ENCODE data around the gene SLC28A2. TPM values are rescaled to one million over a fixed set of nuclear protein-coding genes. Genes with fewer than 3 reads are reported as not detected.

SLC28A2 gene
- total and polyA plus RNA-seq, 2 donors (not counting 1 experiment from before 2014, with no cell fraction given), result not detected

DNA sequence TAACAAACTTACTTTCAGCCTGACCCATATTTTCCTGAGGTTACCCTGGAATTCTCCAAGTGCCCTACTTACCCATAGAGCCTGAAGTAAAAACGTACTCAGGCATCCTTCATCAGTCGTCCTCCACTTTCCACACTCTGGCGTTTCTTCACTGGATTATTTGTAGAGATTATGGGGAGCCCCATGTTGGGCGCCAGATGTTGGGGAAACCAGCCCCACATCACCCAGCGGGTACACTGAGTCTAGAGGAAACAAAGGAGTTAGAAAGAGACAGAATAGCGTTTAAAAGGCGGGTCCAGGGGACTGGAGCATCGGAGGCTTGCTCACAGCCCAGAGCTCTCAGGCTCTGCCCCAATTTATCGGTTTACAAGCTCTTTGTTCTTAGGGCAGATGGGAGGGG is 9.7 kb upstream of the SLC28A2 start:
- peaks cover 33% of the 10 kb centered on the region for H3K9me3 Mint-ChIP-seq (ENCODE audit: insufficient read depth)
- Histone ChIP-seq H3K4me2 (replicated peaks; ENCODE audit: low read depth, low read length, poor library complexity, severe bottlenecking) (no peak overlapping the region), H3K36me3 (replicated peaks in 1 of 2; ENCODE audit: control extremely low read depth in 1 of 2, control insufficient read depth in 1 of 2, extremely low read depth in 1 of 2, insufficient read depth in 2 of 2, low read length in 1 of 2) (no peaks in the 10 kb centered on the region), H3K79me2 (ENCODE audit: control insufficient read depth, insufficient read depth, low read length) (no peaks in the 10 kb centered on the region), H2AFZ (ENCODE audit: insufficient read depth, low read depth, low read length, poor library complexity, severe bottlenecking) (no peak overlapping the region), H3K4me3 (ENCODE audit: control extremely low read depth in 1 of 5, extremely low read depth in 1 of 5, insufficient read depth in 1 of 5, low read depth in 2 of 5, low read length in 4 of 5) (no peak overlapping the region), H4K20me1 (ENCODE audit: control insufficient read depth, insufficient read depth, low read length, poor library complexity, severe bottlenecking) (no peaks in the 10 kb centered on the region), H3K27me3 (replicated peaks in 1 of 4; ENCODE audit: control extremely low read depth in 1 of 4, control insufficient read depth in 3 of 4, insufficient read depth in 4 of 4, low read length in 3 of 4) (peaks cover 0 to 6% (median 0%) of the 10 kb centered on the region in 4 experiments), H3K27ac (ENCODE audit: low read length in 2 of 2) (no peak overlapping the region), H3K9me3 (ENCODE audit: control extremely low read depth in 1 of 3, control insufficient read depth in 2 of 3, insufficient read depth in 1 of 3, low read length in 2 of 3) (peaks cover 6 to 58% (median 52%) of the 10 kb centered on the region in 3 donors), H3K9ac (ENCODE audit: low read length) (no peak overlapping the region), H3K4me1 (ENCODE audit: control insufficient read depth in 2 of 2, insufficient read depth in 2 of 2, low read length in 2 of 2) (no peaks in the 10 kb centered on the region)
- peak; percentile 36 for DNase-seq
- ChIA-PET POLR2A (no interaction called here), CTCF (no interaction called here)
- intact Hi-C loops (cut with micrococcal nuclease), result no loop called here
- ATAC-seq (ENCODE audit: low read depth), result no peak
- WGBS (ENCODE audit: insufficient coverage), result 76% methylated on average over 4 of the region's 9 CpGs
- no peak for TF ChIP-seq EZH2 (IDR thresholded peaks at IDR 0.05; ENCODE audit: borderline replicate concordance, insufficient read depth, low read depth, low read length, poor library complexity, severe bottlenecking)
- TF ChIP-seq, protein P1, sequence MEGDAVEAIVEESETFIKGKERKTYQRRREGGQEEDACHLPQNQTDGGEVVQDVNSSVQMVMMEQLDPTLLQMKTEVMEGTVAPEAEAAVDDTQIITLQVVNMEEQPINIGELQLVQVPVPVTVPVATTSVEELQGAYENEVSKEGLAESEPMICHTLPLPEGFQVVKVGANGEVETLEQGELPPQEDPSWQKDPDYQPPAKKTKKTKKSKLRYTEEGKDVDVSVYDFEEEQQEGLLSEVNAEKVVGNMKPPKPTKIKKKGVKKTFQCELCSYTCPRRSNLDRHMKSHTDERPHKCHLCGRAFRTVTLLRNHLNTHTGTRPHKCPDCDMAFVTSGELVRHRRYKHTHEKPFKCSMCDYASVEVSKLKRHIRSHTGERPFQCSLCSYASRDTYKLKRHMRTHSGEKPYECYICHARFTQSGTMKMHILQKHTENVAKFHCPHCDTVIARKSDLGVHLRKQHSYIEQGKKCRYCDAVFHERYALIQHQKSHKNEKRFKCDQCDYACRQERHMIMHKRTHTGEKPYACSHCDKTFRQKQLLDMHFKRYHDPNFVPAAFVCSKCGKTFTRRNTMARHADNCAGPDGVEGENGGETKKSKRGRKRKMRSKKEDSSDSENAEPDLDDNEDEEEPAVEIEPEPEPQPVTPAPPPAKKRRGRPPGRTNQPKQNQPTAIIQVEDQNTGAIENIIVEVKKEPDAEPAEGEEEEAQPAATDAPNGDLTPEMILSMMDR (IDR thresholded peaks at IDR 0.05), result no peak
- no peak overlapping the region for H3K4me3 Mint-ChIP-seq
- H3K27ac Mint-ChIP-seq, result no peak overlapping the region
- peaks cover 9% of the 10 kb centered on the region for H3K27me3 Mint-ChIP-seq
- H3K4me1 Mint-ChIP-seq, result no peaks in the 10 kb centered on the region

DNA sequence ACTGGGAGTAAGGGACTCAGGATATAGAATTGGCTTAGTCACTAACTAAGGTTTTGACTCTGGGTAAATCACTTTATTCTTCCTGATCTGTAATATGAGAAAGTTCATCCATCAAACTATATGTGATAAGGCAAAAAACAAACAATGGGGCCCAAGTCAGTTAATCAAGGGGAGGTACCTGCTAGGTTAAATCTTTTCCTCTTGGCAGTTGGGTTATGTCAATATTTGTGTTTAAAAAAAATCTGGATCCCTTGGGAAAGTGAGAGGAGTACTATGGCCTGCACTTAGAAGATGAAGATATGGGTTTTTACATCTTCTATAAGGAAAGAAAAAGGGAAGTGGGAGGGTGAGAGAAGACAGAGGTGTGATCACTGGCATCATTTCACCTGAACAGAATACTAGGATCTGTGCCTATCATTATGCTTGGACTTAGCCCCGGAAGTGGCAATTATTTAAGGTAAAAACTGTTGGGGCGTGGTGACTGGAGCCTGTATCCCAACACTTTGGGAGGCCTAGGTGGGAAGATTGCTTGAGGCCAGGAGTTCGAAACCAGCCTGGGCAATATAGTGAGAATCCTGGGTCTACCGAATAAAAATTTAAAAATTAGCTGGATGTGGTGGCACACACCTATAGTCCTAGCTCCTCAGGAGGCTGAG is 2.8 kb upstream of the SLC28A2 start:
- no peak overlapping the region for H3K27ac Mint-ChIP-seq
- no peak for ATAC-seq (ENCODE audit: low read depth)
- no peaks in the 10 kb centered on the region for H3K79me2 ChIP-seq (ENCODE audit: control insufficient read depth, insufficient read depth, low read length)
- no peak overlapping the region for H3K4me3 Mint-ChIP-seq
- no peaks in the 10 kb centered on the region for H3K36me3 ChIP-seq (replicated peaks in 1 of 2; ENCODE audit: control extremely low read depth in 1 of 2, control insufficient read depth in 1 of 2, extremely low read depth in 1 of 2, insufficient read depth in 2 of 2, low read length in 1 of 2)
- CTCF ChIA-PET, result no interaction called here
- WGBS (ENCODE audit: insufficient coverage), result 90% methylated on average over 4 of the region's 4 CpGs
- no peak overlapping the region for H3K9ac ChIP-seq (ENCODE audit: low read length)
- H3K4me1 Mint-ChIP-seq, result no peaks in the 10 kb centered on the region
- H3K27ac ChIP-seq (ENCODE audit: low read length in 2 of 2), result no peak overlapping the region
- peaks cover 7% of the 10 kb centered on the region for H3K27me3 Mint-ChIP-seq
- no peak overlapping the region for H2AFZ ChIP-seq (ENCODE audit: insufficient read depth, low read depth, low read length, poor library complexity, severe bottlenecking)
- H3K9me3 Mint-ChIP-seq (ENCODE audit: insufficient read depth), result peaks cover 8% of the 10 kb centered on the region
- intact Hi-C loops (cut with micrococcal nuclease), result no loop called here
- H3K4me3 ChIP-seq (ENCODE audit: control extremely low read depth in 1 of 5, extremely low read depth in 1 of 5, insufficient read depth in 1 of 5, low read depth in 2 of 5, low read length in 4 of 5), result no peak overlapping the region
- peaks cover 3 to 47% (median 5%) of the 10 kb centered on the region in 3 donors for H3K9me3 ChIP-seq (ENCODE audit: control extremely low read depth in 1 of 3, control insufficient read depth in 2 of 3, insufficient read depth in 1 of 3, low read length in 2 of 3)
- H3K4me2 ChIP-seq (replicated peaks; ENCODE audit: low read depth, low read length, poor library complexity, severe bottlenecking), result no peak overlapping the region
- H3K27me3 ChIP-seq (replicated peaks in 1 of 4; ENCODE audit: control extremely low read depth in 1 of 4, control insufficient read depth in 3 of 4, insufficient read depth in 4 of 4, low read length in 3 of 4), result no peaks in the 10 kb centered on the region
- POLR2A ChIA-PET, result no interaction called here
- no peaks in the 10 kb centered on the region for H4K20me1 ChIP-seq (ENCODE audit: control insufficient read depth, insufficient read depth, low read length, poor library complexity, severe bottlenecking)
- no peak for DNase-seq
- H3K4me1 ChIP-seq (ENCODE audit: control insufficient read depth in 2 of 2, insufficient read depth in 2 of 2, low read length in 2 of 2), result no peaks in the 10 kb centered on the region
- TF ChIP-seq, protein P1 (IDR thresholded peaks at IDR 0.05), result no peak
- no peak for TF ChIP-seq EZH2 (IDR thresholded peaks at IDR 0.05; ENCODE audit: borderline replicate concordance, insufficient read depth, low read depth, low read length, poor library complexity, severe bottlenecking)

All from B cell (primary cell).